Nephron (organoid): ENCODE results near the gene ULK1.

ENCODE experiments used
- H3K27ac Mint-ChIP-seq, 3 experiments: 2 replicates each; pipeline ENCODE4 v1.8.0; 2020; ENCODE audit warnings: mixed read lengths in 3 of 3, mild to moderate bottlenecking in 2 of 3, moderate library complexity in 1 of 3
- H3K27me3 Mint-ChIP-seq: 2 replicates; pipeline ENCODE4 v1.8.0; 2021; ENCODE audit warnings: low read depth, mild to moderate bottlenecking, moderate library complexity, mixed read lengths
- H3K36me3 Mint-ChIP-seq: 2 replicates; pipeline ENCODE4 v1.8.0; 2020; ENCODE audit warnings: low read depth, mixed read lengths
- H3K4me1 Mint-ChIP-seq: 2 replicates; pipeline ENCODE4 v1.8.0; 2020; ENCODE audit warnings: mixed read lengths
- H3K4me3 Mint-ChIP-seq, 3 experiments: 2 replicates each; pipeline ENCODE4 v1.8.0; 2020; ENCODE audit warnings: mild to moderate bottlenecking in 3 of 3, mixed read lengths in 3 of 3, moderate library complexity in 2 of 3
- H3K9me3 Mint-ChIP-seq: 2 replicates; pipeline ENCODE4 v1.8.0; 2020; ENCODE audit warnings: mixed read lengths
- CTCF ChIP-seq, 3 experiments: fragments of 200-600 bp; sonication (generic); IDR thresholded peaks; one replicate each; pipeline ENCODE4 v1.5.0; 2021; ENCODE audit warnings: antibody characterized with exemption in 3 of 3; ENCODE audit not compliant: unreplicated experiment in 3 of 3

The ULK1 gene

GRCh38 chr12:131940141-131940547 is 45.7 kb downstream of the ULK1 start:
- Mint-ChIP-seq H3K4me1 (no peaks in the 10 kb centered on the region), H3K27ac (no peak overlapping the region), H3K27me3 (no peaks in the 10 kb centered on the region), H3K4me3 (no peak overlapping the region), H3K36me3 (peaks cover 31% of the 10 kb centered on the region), H3K9me3 (no peaks in the 10 kb centered on the region)
- TF ChIP-seq CTCF (IDR thresholded peaks at IDR 0.05; ENCODE audit: unreplicated experiment in 3 of 3), result no peak

DNA sequence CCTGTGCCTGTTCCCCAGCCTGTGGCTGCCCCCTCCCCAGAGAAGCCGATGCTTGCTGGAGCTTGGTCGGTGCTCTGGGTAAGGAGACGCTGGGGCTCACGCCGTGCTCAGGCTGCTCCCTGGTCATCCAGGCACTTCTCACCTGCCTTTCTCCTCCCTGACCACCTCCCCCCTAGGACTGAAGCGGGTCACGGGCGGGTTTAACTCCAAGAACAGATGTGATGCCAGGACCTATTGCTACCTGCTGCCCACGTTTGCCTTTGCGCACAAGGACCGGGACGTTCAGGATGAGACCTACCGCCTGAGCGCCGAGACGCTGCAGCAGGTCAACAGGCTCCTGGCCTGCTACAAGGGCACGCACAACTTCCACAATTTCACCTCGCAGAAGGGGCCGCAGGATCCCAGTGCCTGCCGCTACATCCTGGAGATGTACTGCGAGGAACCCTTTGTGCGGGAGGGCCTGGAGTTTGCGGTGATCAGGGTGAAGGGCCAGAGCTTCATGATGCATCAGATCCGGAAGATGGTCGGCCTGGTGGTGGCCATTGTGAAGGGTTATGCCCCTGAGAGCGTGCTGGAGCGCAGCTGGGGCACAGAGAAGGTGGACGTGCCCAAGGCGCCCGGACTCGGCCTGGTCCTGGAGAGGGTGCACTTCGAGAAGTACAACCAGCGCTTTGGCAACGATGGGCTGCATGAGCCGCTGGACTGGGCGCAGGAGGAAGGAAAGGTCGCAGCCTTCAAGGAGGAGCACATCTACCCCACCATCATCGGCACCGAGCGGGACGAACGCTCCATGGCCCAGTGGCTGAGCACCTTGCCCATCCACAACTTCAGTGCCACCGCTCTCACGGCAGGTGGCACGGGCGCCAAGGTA is 46.9 kb downstream of the ULK1 start:
- H3K27me3 Mint-ChIP-seq, result no peaks in the 10 kb centered on the region
- H3K4me3 Mint-ChIP-seq, result no peak overlapping the region
- no peak overlapping the region for H3K27ac Mint-ChIP-seq
- TF ChIP-seq CTCF (IDR thresholded peaks at IDR 0.05; ENCODE audit: unreplicated experiment in 3 of 3), result no peak
- H3K4me1 Mint-ChIP-seq, result no peaks in the 10 kb centered on the region
- peaks cover 32% of the 10 kb centered on the region for H3K36me3 Mint-ChIP-seq
- no peaks in the 10 kb centered on the region for H3K9me3 Mint-ChIP-seq

- no peaks in the 10 kb centered on the region for H3K4me1 Mint-ChIP-seq
- no peak overlapping the region for H3K27ac Mint-ChIP-seq
- H3K36me3 Mint-ChIP-seq, result peaks cover 30% of the 10 kb centered on the region
- no peak overlapping the region for H3K4me3 Mint-ChIP-seq
- TF ChIP-seq CTCF (IDR thresholded peaks at IDR 0.05; ENCODE audit: unreplicated experiment in 3 of 3), result no peak
- H3K27me3 Mint-ChIP-seq, result no peaks in the 10 kb centered on the region
- H3K9me3 Mint-ChIP-seq, result no peaks in the 10 kb centered on the region
Observed at GRCh38 chr12:131941987-131942341, 47.5 kb downstream of the ULK1 start.

DNA sequence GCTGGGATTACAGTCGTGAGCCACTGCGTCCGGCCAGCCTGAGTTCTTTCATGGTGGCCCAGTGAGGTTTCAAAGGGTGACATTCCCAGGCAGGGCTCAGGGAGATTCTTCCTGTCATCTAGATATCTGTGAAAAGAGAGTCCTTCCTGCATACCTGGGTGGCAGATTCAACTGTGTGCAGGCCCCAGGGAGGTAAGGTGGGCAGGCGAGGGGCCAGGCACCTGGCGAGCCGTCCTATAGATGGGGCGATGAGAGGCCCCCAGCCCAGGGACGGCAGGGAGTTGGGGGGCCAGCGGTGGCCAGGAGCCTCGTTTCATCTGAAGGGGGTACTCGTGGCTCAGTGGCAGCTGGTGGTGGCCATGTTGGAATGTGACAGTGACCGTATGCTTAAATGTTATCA is 48.2 kb downstream of the ULK1 start:
- Mint-ChIP-seq H3K36me3 (peaks cover 27% of the 10 kb centered on the region), H3K27ac (no peak overlapping the region), H3K4me3 (no peak overlapping the region), H3K4me1 (no peaks in the 10 kb centered on the region), H3K27me3 (no peaks in the 10 kb centered on the region), H3K9me3 (no peaks in the 10 kb centered on the region)
- no peak for TF ChIP-seq CTCF (IDR thresholded peaks at IDR 0.05; ENCODE audit: unreplicated experiment in 3 of 3)

DNA sequence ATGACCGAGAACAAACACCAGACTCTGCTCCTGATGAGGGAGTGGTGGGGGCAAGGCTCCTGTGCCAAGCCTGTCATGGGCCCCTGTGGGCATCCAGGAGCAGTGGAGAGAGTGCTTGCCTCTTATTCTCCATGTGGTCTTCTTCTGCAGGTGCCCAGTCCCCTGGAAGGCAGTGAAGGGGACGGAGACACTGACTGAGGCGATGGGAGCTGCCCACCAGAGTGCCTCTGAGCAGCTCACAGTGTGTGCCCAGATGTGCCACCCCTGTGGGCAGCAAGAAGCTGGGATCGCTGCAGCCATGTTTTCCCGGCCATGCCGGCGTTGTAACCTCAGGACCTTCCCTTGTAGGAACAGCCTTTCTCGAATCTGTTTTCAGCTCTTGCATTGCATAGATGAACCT is 49.0 kb downstream of the ULK1 start:
- no peaks in the 10 kb centered on the region for H3K9me3 Mint-ChIP-seq
- no peak for TF ChIP-seq CTCF (IDR thresholded peaks at IDR 0.05; ENCODE audit: unreplicated experiment in 3 of 3)
- no peak overlapping the region for H3K4me3 Mint-ChIP-seq
- H3K27me3 Mint-ChIP-seq, result no peaks in the 10 kb centered on the region
- H3K27ac Mint-ChIP-seq, result no peak overlapping the region
- peaks cover 23% of the 10 kb centered on the region for H3K36me3 Mint-ChIP-seq
- no peaks in the 10 kb centered on the region for H3K4me1 Mint-ChIP-seq

- TF ChIP-seq CTCF (IDR thresholded peaks at IDR 0.05; ENCODE audit: unreplicated experiment in 3 of 3), result no peak
- H3K27me3 Mint-ChIP-seq, result no peaks in the 10 kb centered on the region
- no peaks in the 10 kb centered on the region for H3K4me1 Mint-ChIP-seq
- H3K4me3 Mint-ChIP-seq, result no peak overlapping the region
- no peaks in the 10 kb centered on the region for H3K9me3 Mint-ChIP-seq
- H3K27ac Mint-ChIP-seq, result no peak overlapping the region
- peaks cover 23% of the 10 kb centered on the region for H3K36me3 Mint-ChIP-seq
Observed at GRCh38 chr12:131943876-131944275, 49.5 kb downstream of the ULK1 start.
